ENCODE results near the gene MYADML2. TPM values are rescaled to one million over a fixed set of nuclear protein-coding genes. Genes with fewer than 3 reads are reported as not detected.

MYADML2 gene
- total and polyA plus RNA-seq, 10 of the 15 experiments (the other 5 are each of a cell fraction or from before 2014, with no cell fraction given): not detected

- TF ChIP-seq NFIC (IDR thresholded peaks at IDR 0.05; ENCODE audit: low read depth, low read length): no peak
- TF ChIP-seq E4F1 (IDR thresholded peaks at IDR 0.05; ENCODE audit: borderline replicate concordance, partially characterized antibody): no peak
- no peak for TF ChIP-seq SMAD1 (IDR thresholded peaks at IDR 0.05; ENCODE audit: low read depth, partially characterized antibody)
- TF ChIP-seq MEF2A (IDR thresholded peaks at IDR 0.05; ENCODE audit: insufficient read depth, low read depth, low read length): no peak
Measured at GRCh38 chr17:81898029-81898866, 48.8 kb downstream of the MYADML2 start (continued).

GRCh38 chr17:81895400-81895799, 51.6 kb downstream of the MYADML2 start:
- Histone ChIP-seq H3K27me3 (replicated peaks in 1 of 2; ENCODE audit: control insufficient read depth in 2 of 2, insufficient read depth in 2 of 2, low read length in 1 of 2) (no peaks in the 10 kb centered on the region), H3K4me2 (ENCODE audit: control insufficient read depth, insufficient read depth) (no peak overlapping the region), H3K36me3 (ENCODE audit: control insufficient read depth in 2 of 2, insufficient read depth in 2 of 2, low read length in 1 of 2) (peaks cover 3 to 14% of the 10 kb centered on the region in 2 experiments; a peak in 3 of 4 replicates), H2AFZ (ENCODE audit: control insufficient read depth, low read depth, low read length) (no peak overlapping the region), H3K9ac (ENCODE audit: control insufficient read depth, insufficient read depth, low read length) (no peak overlapping the region), H4K20me1 (ENCODE audit: control insufficient read depth, insufficient read depth) (no peaks in the 10 kb centered on the region), H3K9me3 (replicated peaks; ENCODE audit: control insufficient read depth, insufficient read depth, low read length) (no peaks in the 10 kb centered on the region), H3K79me2 (ENCODE audit: control insufficient read depth, insufficient read depth, low read length) (peaks cover 28% of the 10 kb centered on the region), H3K4me1 (ENCODE audit: control insufficient read depth, insufficient read depth, low read length) (peaks cover 16% of the 10 kb centered on the region), H3K4me3 (no peak overlapping the region), H3K27ac (ENCODE audit: control insufficient read depth, insufficient read depth) (no peak overlapping the region)
- WGBS (ENCODE audit: insufficient coverage, insufficient replicate concordance, low lambda C conversion rate, missing lambda C conversion rate): 97% methylated on average over 11 of the region's 11 CpGs
- TF ChIP-seq REST (IDR thresholded peaks at IDR 0.05; ENCODE audit: low read depth, low read length) (no peak), SMAD1 (IDR thresholded peaks at IDR 0.05; ENCODE audit: low read depth, partially characterized antibody) (no peak), ZBTB33 (IDR thresholded peaks at IDR 0.05) (no peak)
- intact Hi-C loops (cut with micrococcal nuclease; ENCODE audit: unreplicated experiment): no loop called here
- in situ Hi-C loops (cut with MboI): no loop called here
- DNase-seq (ENCODE audit: low read depth, low spot score): no peak
- no peak for ATAC-seq
- POLR2A ChIA-PET: interaction anchor here (2.5 kb wide), 1 partner anchor 15 kb away, joined by 13 read pairs; the partner anchor contains the start of gene PCYT2
- SMC1A ChIA-PET (ENCODE audit: uncharacterized antibody, unreplicated experiment): no interaction called here
- CTCF ChIA-PET: no interaction called here
- RAD21 ChIA-PET (ENCODE audit: unreplicated experiment): no interaction called here
- no peak for FAIRE-seq
- no TSS peak for BruUV-seq (replicated peaks)

All from GM12878 (cell line).